HG03064 (cell line): ENCODE measurements around the gene PRMT2.
"Not testable (repeated sequence)": the region's sequence is repeated elsewhere in the genome, so short reads cannot be mapped to it uniquely, and the experiment has no call there.

Source experiments
- ATAC-seq: cut with Tn5 transposase; IDR thresholded peaks from one replicate; pipeline ENCODE4 v1.9.1; 2021; ENCODE audit warnings: low read depth; ENCODE audit not compliant: unreplicated experiment

The PRMT2 gene

GRCh38 chr21:46666941-46667740 lies 31.7 kb downstream of the PRMT2 start:
- ATAC-seq: no peak

GRCh38 chr21:46667741-46668380 lies 32.4 kb downstream of the PRMT2 start:
- no peak for ATAC-seq

DNA sequence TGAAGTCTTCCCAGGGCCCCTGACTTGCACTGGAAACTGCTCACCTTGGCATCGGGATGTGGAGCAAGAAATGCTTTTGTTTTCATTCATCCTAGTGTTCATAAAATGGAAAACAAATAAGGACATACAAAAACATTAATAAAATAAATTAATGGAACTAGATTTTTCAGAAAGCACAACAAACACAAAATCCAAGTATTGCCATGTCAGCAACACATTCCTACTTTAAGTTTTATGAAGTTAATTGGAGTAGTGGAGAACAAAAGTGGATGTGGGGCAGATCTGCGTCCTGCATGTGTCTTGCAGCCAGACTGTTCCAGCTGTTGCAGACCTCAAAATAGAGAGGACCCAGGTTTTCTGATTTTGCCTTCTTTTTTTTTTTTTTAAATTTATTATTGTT lies 32.9 kb downstream of the PRMT2 start:
- ATAC-seq: no peak

DNA sequence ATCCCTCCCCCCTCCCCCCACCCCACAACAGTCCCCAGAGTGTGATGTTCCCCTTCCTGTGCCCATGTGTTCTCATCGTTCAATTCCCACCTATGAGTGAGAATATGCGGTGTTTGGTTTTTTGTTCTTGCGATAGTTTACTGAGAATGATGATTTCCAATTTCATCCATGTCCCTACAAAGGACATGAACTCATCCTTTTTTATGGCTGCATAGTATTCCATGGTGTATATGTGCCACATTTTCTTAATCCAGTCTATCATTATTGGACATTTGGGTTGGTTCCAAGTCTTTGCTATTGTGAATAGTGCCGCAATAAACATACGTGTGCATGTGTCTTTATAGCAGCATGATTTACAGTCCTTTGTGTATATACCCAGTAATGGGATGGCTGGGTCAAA lies 33.4 kb downstream of the PRMT2 start:
- ATAC-seq: not testable (repeated sequence)

DNA sequence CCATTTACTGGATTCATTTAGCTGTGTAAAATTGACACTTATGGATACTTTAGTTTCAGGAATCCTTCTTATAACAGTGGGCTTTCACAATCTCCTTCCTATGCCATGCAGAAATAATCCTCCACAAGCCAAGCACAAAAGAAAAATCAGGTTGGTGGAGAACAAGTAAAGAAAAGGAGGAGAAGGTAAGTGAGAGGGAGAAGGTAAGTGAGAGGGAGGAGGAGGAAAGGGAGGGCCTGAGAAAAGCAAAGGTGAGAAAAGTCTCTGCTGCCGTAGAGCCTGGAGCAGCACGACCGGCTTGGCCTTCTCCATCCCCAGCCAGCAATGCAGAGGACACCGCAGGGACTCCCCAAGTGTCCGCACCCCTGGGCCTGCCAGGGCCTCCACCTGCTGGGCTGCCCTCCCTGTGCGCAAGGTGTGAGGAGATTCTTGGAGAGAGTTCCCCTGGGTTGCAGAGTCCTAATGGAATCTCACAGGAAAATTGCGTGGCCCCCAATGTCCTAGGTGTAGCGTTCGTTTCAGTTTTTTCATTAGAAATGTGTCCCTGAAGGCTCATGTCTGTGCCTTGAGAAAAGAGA lies 39.0 kb downstream of the PRMT2 start:
- ATAC-seq: no peak

- no peak for ATAC-seq
These were observed 40.3 kb downstream of the PRMT2 start for GRCh38 chr21:46675595-46676280.

GRCh38 chr21:46676542-46676941 lies 41.1 kb downstream of the PRMT2 start:
- ATAC-seq: not testable (repeated sequence)

DNA sequence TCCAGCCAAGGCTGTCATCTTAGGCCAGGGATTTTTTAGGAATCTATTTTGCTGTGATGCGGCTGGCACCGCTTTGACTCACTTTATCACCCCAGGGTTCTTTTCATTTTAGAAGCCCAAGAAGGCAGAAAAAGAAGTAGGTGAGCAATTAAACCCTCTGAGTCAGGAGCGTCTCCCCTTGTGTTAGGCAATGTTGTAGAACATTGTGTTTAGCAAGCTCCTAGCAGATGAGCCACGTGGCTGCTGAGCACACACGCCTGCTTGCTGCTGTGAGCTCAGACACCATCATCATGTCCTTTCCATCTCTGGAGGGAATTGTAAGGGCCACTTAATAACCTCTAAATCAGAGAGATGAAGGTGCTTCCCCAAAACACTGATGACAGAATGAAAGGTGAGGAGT lies 46.1 kb downstream of the PRMT2 start:
- ATAC-seq: not testable (repeated sequence)

DNA sequence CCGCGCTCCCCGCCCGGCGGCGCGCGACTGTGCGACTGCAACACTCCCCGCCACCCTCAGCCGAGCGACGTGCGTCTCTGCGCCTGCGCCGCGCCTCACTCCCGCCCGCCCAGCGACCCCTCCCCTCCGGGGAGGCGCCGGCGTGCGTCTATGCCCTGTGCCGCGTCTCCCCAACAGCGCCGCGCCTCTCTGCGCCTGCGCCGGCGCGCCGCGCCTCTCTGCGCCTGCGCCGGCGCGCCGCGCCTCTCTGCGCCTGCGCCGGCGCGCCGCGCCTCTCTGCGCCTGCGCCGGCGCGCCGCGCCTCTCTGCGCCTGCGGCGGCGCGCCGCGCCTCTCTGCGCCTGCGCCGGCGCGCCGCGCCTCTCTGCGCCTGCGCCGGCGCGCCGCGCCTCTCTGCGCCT lies 63.2 kb downstream of the PRMT2 start:
- not testable (repeated sequence) for ATAC-seq

DNA sequence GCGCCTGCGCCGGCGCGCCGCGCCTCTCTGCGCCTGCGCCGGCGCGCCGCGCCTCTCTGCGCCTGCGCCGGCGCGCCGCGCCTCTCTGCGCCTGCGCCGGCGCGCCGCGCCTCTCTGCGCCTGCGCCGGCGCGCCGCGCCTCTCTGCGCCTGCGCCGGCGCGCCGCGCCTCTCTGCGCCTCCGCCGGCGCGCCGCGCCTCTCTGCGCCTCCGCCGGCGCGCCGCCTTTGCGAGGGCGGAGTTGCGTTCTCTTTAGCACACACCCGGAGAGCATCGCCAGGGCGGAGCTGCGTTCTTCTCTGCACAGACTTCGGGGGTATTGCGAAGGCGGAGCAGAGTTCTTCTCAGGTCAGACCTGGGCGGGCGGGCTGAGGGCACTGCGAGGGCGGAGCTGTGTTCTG lies 63.6 kb downstream of the PRMT2 start:
- ATAC-seq: not testable (repeated sequence)
